MM.1S (cell line): ENCODE results near the gene ACTL7A.
"Not testable (repeated sequence)": the region's sequence is repeated elsewhere in the genome, so short reads cannot be mapped to it uniquely, and the experiment has no call there.

ENCODE experiments used
- DNase-seq: peaks from one replicate; pipeline ENCODE4 v3.0.0-alpha.2; 2015
- H2AFZ ChIP-seq: fragments of 300-600 bp; sonication (generic); 2 replicates; pipeline ENCODE4 v1.6.0; 2016; ENCODE audit warnings: antibody characterized with exemption, low read length
- H3F3A ChIP-seq: fragments of 300-600 bp; sonication (generic); 2 replicates; pipeline ENCODE4 v1.6.1; 2016; ENCODE audit warnings: mild to moderate bottlenecking, antibody characterized with exemption, low read length, moderate library complexity, mixed read lengths; ENCODE audit not compliant: insufficient read depth
- H3K27ac ChIP-seq: fragments of 300-600 bp; sonication (generic); 2 replicates; pipeline ENCODE4 v1.5.1; 2016; ENCODE audit warnings: mild to moderate bottlenecking, low read length
- H3K27me3 ChIP-seq: fragments of 300-600 bp; sonication (generic); replicated peaks from 2 replicates; pipeline ENCODE4 v1.6.0; 2016; ENCODE audit warnings: low read length; ENCODE audit not compliant: insufficient read depth
- H3K36me3 ChIP-seq: fragments of 300-600 bp; sonication (generic); replicated peaks from 2 replicates; pipeline ENCODE4 v1.6.1; 2016; ENCODE audit warnings: mild to moderate bottlenecking, low read length, mixed read lengths; ENCODE audit not compliant: insufficient read depth
- H3K4me1 ChIP-seq: fragments of 300-600 bp; sonication (generic); 2 replicates; pipeline ENCODE4 v1.6.1; 2016; ENCODE audit warnings: low read length, mixed read lengths
- H3K4me2 ChIP-seq: fragments of 300-600 bp; sonication (generic); 2 replicates; pipeline ENCODE4 v1.6.0; 2016; ENCODE audit warnings: low read depth, low read length
- H3K4me3 ChIP-seq: fragments of 300-600 bp; sonication (generic); 2 replicates; pipeline ENCODE4 v1.5.1; 2016; ENCODE audit warnings: low read length, mixed read lengths
- H3K79me2 ChIP-seq: fragments of 300-600 bp; sonication (generic); 2 replicates; pipeline ENCODE4 v1.6.1; 2016; ENCODE audit warnings: mixed run types, low read length, mixed read lengths
- H3K9ac ChIP-seq: fragments of 300-600 bp; sonication (generic); 2 replicates; pipeline ENCODE4 v1.6.1; 2016; ENCODE audit warnings: low read length, mixed read lengths
- H3K9me2 ChIP-seq: fragments of 300-600 bp; sonication (generic); replicated peaks from 2 replicates; pipeline ENCODE4 v1.6.1; 2016; ENCODE audit warnings: mild to moderate bottlenecking, low read length, mixed read lengths; ENCODE audit not compliant: insufficient read depth
- H3K9me3 ChIP-seq: fragments of 300-600 bp; sonication (generic); replicated peaks from 2 replicates; pipeline ENCODE4 v1.6.1; 2016; ENCODE audit warnings: mild to moderate bottlenecking, low read length, mixed read lengths; ENCODE audit not compliant: insufficient read depth
- H4K20me1 ChIP-seq: fragments of 300-600 bp; sonication (generic); 2 replicates; pipeline ENCODE4 v1.6.1; 2016; ENCODE audit warnings: mild to moderate bottlenecking, low read length, moderate library complexity, mixed read lengths; ENCODE audit not compliant: insufficient read depth
- EZH2 ChIP-seq: fragments of 300-600 bp; sonication (generic); optimal IDR thresholded peaks from 2 replicates; pipeline ENCODE3; 2017; ENCODE audit warnings: low read depth, mild to moderate bottlenecking, antibody characterized with exemption, low read length, mixed read lengths
- EZH2phosphoT487 ChIP-seq: fragments of 300-600 bp; sonication (generic); IDR thresholded peaks from 2 replicates; pipeline ENCODE4 v1.6.1; 2018; ENCODE audit warnings: antibody characterized with exemption, low read length
- TF ChIP-seq, protein P1 (sequence below): fragments of 300-600 bp; sonication (generic); IDR thresholded peaks from 2 replicates; pipeline ENCODE4 v1.5.1; 2016; ENCODE audit warnings: antibody characterized with exemption, low read length, mixed read lengths

ACTL7A gene

DNA sequence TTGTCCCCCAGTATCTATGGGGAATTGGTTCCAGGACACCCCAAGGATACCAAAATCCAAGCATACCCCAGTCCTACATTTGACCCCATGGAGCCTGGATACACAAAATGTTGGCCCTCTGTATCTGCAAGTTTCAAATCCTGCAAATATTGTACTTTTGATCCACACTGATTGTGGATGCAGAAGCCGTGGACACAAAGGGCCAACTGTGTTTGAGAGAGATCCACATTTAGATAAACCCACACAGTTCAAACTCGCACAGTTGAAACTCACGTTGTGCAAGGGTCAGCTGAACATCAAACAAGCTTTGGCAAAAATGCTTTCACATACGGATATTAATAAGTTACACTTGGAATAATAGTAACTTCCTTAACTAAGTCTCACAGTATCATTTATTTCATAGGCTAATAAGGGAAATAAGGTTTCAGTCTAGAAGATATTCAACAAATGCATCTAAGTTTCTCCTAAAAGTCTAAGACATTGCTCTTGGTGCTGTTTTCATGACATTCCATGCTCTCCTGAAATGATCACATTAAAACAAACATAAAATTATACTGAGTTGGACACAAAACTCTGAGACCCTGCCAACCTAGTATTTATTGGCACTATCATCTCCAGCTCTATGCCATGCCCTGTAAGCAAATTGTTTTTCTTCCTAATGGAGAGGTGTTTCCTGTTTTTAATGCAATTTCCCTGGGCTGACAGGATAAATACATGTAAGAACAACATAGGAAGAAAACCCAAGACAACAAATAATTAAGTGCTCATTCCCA, 32.3 kb downstream of the ACTL7A start:
- no peaks in the 10 kb centered on the region for H3K9me2 ChIP-seq
- no peak overlapping the region for H3K4me2 ChIP-seq
- H2AFZ ChIP-seq, result no peak overlapping the region
- 0 out of 2 replicates have a peak, but pooled peaks cover 6% of the 10 kb centered on the region for H3K4me1 ChIP-seq
- H3F3A ChIP-seq, result no peaks in the 10 kb centered on the region; the same call in 1 of the 2 replicates
- TF ChIP-seq, protein P1, sequence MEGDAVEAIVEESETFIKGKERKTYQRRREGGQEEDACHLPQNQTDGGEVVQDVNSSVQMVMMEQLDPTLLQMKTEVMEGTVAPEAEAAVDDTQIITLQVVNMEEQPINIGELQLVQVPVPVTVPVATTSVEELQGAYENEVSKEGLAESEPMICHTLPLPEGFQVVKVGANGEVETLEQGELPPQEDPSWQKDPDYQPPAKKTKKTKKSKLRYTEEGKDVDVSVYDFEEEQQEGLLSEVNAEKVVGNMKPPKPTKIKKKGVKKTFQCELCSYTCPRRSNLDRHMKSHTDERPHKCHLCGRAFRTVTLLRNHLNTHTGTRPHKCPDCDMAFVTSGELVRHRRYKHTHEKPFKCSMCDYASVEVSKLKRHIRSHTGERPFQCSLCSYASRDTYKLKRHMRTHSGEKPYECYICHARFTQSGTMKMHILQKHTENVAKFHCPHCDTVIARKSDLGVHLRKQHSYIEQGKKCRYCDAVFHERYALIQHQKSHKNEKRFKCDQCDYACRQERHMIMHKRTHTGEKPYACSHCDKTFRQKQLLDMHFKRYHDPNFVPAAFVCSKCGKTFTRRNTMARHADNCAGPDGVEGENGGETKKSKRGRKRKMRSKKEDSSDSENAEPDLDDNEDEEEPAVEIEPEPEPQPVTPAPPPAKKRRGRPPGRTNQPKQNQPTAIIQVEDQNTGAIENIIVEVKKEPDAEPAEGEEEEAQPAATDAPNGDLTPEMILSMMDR, result no peak
- TF ChIP-seq EZH2, result no peak
- no peak for TF ChIP-seq EZH2phosphoT487
- H3K4me3 ChIP-seq, result no peak overlapping the region
- no peaks in the 10 kb centered on the region for H3K79me2 ChIP-seq
- no peak overlapping the region for H3K27ac ChIP-seq
- DNase-seq, result no peak
- no peak overlapping the region for H3K9ac ChIP-seq
- no peaks in the 10 kb centered on the region; the same call in 1 of the 2 replicates for H3K36me3 ChIP-seq
- H3K27me3 ChIP-seq, result no peaks in the 10 kb centered on the region
- H4K20me1 ChIP-seq, result no peaks in the 10 kb centered on the region
- no peaks in the 10 kb centered on the region for H3K9me3 ChIP-seq

DNA sequence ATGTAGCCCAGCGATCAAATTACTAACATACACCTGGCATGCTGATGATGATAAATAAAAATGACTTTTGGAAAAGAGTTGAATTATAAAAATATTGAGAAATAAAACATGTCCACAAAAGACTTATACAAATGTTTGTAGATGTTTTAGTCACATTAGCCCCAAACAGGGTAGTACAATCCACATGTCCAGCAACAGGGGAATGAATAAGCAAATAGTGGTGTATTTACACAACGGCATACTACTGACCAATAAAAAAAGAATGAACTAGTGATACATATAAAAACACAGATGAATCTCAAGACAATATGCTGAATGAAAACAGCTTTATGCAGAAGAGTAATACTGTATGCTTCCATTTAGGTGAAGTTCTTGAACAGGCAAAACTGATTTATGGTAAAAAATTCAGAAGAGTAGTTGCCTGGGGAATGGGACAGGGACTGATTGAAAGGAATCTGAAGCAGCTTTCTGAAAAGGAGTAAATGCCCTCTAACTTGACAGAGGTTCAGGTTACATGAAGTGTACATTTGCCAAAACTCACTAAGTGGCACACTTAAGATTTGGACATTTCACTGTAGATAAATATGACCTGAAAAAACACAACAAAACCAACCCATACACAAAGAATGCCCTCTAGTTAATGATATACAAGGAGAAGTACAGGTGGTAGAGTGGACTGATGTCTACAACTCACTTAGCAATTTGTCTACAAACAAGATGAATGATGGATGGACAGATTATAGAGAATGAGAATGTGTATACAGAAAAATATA, 35.4 kb downstream of the ACTL7A start:
- DNase-seq, result no peak
- TF ChIP-seq, protein P1, result no peak
- TF ChIP-seq EZH2 (no peak), EZH2phosphoT487 (no peak)
- no peaks in the 10 kb centered on the region; the same call in 1 of the 2 replicates for H3K36me3 ChIP-seq

DNA sequence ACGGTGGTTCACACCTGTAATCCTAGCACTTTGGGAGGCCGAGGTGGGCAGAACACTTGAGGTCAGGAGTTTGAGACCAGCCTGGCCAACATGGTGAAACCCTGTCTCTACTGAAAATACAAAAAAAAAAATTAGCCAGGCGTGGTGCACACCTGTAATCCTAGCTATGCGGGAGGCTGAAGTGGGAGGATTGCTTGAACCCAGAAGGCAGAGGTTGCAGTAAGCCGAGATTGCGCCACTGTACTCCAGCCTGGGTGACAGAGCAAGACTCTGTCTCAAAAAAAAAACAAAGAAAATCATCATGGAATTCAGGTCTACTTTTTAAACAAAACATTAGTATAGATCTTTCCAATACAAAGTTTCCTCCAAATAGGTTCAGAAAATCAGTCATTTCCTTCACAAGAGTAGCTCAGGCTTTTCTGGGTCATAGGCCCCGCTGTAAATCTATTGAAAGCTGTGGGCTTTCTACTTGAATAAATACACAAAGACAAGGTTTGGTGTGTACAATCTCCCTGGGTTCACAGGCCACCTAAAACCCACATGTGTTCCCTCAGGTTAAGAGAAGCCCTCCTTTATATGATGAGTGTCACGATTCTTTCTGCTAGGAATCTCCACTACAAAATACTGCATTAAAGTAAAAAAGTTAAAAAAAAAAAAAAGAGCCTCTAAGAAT, 37.1 kb downstream of the ACTL7A start:
- not testable (repeated sequence) for H3K9me3 ChIP-seq, H3F3A ChIP-seq, H3K4me1 ChIP-seq, H3K36me3 ChIP-seq, H3K79me2 ChIP-seq, H3K9ac ChIP-seq, H2AFZ ChIP-seq, H3K27me3 ChIP-seq, H3K9me2 ChIP-seq, DNase-seq, H3K4me2 ChIP-seq, H3K4me3 ChIP-seq, H3K27ac ChIP-seq, H4K20me1 ChIP-seq

More for the DNA sequence above, 35.4 kb downstream of the ACTL7A start:
- Histone ChIP-seq H3K27ac (no peak overlapping the region), H3K4me1 (no peaks in the 10 kb centered on the region), H4K20me1 (no peaks in the 10 kb centered on the region), H3K4me2 (no peak overlapping the region), H2AFZ (no peak overlapping the region), H3K4me3 (no peak overlapping the region), H3K27me3 (no peaks in the 10 kb centered on the region), H3K79me2 (no peaks in the 10 kb centered on the region), H3F3A (no peaks in the 10 kb centered on the region), H3K9me2 (no peaks in the 10 kb centered on the region), H3K9me3 (no peaks in the 10 kb centered on the region), H3K9ac (no peak overlapping the region)
